Astrocyte (in vitro differentiated cells and primary cell): ENCODE measurements around the gene HMGB3. TPM values are rescaled to one million over a fixed set of nuclear protein-coding genes. Genes with fewer than 3 reads are reported as not detected.

Experiments
- DNase-seq: peaks from one replicate; pipeline ENCODE4 v3.0.0-alpha.2; 2010; ENCODE audit warnings: low read depth
- FAIRE-seq: peaks from 2 replicates; lab custom pipeline; 2011; peaks lifted over from hg19 to GRCh38; lab: Jason Lieb, UNC
- H2AFZ ChIP-seq: 2 replicates; pipeline ENCODE4 v1.6.0; 2012; ENCODE audit warnings: low read depth, low read length, inconsistent platforms
- H3K27ac ChIP-seq: 2 replicates; pipeline ENCODE4 v1.5.1; 2011; ENCODE audit warnings: low read depth, low read length, inconsistent platforms
- H3K27me3 ChIP-seq: 2 replicates; pipeline ENCODE4 v1.6.0; 2011; ENCODE audit warnings: low read length, inconsistent platforms; ENCODE audit not compliant: insufficient read depth
- H3K36me3 ChIP-seq: 2 replicates; pipeline ENCODE4 v1.5.1; 2011; ENCODE audit warnings: low read length, inconsistent platforms; ENCODE audit not compliant: insufficient read depth
- H3K4me1 ChIP-seq: 2 replicates; pipeline ENCODE4 v1.5.1; 2011; ENCODE audit warnings: low read length, inconsistent platforms; ENCODE audit not compliant: insufficient read depth
- H3K4me2 ChIP-seq: 2 replicates; pipeline ENCODE4 v1.6.0; 2012; ENCODE audit warnings: low read length, inconsistent platforms
- H3K4me3 ChIP-seq: 2 replicates; pipeline ENCODE4 v1.5.1; 2011; ENCODE audit warnings: low read depth, mild to moderate bottlenecking, low read length, inconsistent platforms; ENCODE audit not compliant: insufficient read depth
- H3K79me2 ChIP-seq: 2 replicates; pipeline ENCODE4 v1.6.0; 2012; ENCODE audit warnings: mild to moderate bottlenecking, low read length, inconsistent platforms; ENCODE audit not compliant: insufficient read depth
- H3K9ac ChIP-seq: 2 replicates; pipeline ENCODE4 v1.6.0; 2012; ENCODE audit warnings: mild to moderate bottlenecking, low read length, inconsistent platforms
- H3K9me3 ChIP-seq: 2 replicates; pipeline ENCODE4 v1.5.1; 2012; ENCODE audit warnings: low read depth, mild to moderate bottlenecking, low read length, inconsistent platforms; ENCODE audit not compliant: insufficient read depth
- H4K20me1 ChIP-seq: 2 replicates; pipeline ENCODE4 v1.6.0; 2012; ENCODE audit warnings: low read length, inconsistent platforms; ENCODE audit not compliant: insufficient read depth
- H3K27ac Mint-ChIP-seq: one replicate; pipeline ENCODE4 v1.8.0; 2021; ENCODE audit warnings: mild to moderate bottlenecking, mixed read lengths; ENCODE audit not compliant: unreplicated experiment
- H3K27me3 Mint-ChIP-seq: one replicate; pipeline ENCODE4 v1.8.0; 2021; ENCODE audit warnings: low read depth, mixed read lengths; ENCODE audit not compliant: unreplicated experiment
- H3K36me3 Mint-ChIP-seq: one replicate; pipeline ENCODE4 v1.8.0; 2021; ENCODE audit warnings: low read depth, mixed read lengths; ENCODE audit not compliant: unreplicated experiment
- H3K4me1 Mint-ChIP-seq: one replicate; pipeline ENCODE4 v1.8.0; 2021; ENCODE audit warnings: low read depth, mixed read lengths; ENCODE audit not compliant: unreplicated experiment
- H3K4me3 Mint-ChIP-seq: one replicate; pipeline ENCODE4 v1.8.0; 2021; ENCODE audit warnings: mild to moderate bottlenecking, moderate library complexity, mixed read lengths; ENCODE audit not compliant: unreplicated experiment
- H3K9me3 Mint-ChIP-seq: one replicate; pipeline ENCODE4 v1.8.0; 2021; ENCODE audit warnings: mild to moderate bottlenecking, mixed read lengths; ENCODE audit not compliant: unreplicated experiment
- EZH2 ChIP-seq: IDR thresholded peaks from 2 replicates; pipeline ENCODE4 v1.6.1; 2012; ENCODE audit warnings: mild to moderate bottlenecking, low read length, inconsistent platforms; ENCODE audit not compliant: insufficient read depth
- total RNA-seq: library from RNA; stranded (reverse); gene quantifications from 2 replicates; pipeline ENCODE4 v1.2.1, GENCODE V29; 2021
- TF ChIP-seq, protein P1 (sequence below): IDR thresholded peaks from 2 replicates; pipeline ENCODE4 v1.5.1; 2011; ENCODE audit warnings: low read depth, mild to moderate bottlenecking, inconsistent platforms, low read length, moderate library complexity; ENCODE audit not compliant: insufficient read depth

Gene HMGB3
- total RNA-seq, 1 donor from 2014 or later = 34.7 TPM

- Histone ChIP-seq H3K9ac (no peak overlapping the region), H3K27me3 (no peaks in the 10 kb centered on the region), H3K79me2 (peaks cover 8% of the 10 kb centered on the region), H3K4me2 (no peak overlapping the region), H3K4me3 (no peak overlapping the region), H3K36me3 (no peaks in the 10 kb centered on the region), H3K9me3 (no peaks in the 10 kb centered on the region), H3K4me1 (no peaks in the 10 kb centered on the region), H4K20me1 (peaks cover 5% of the 10 kb centered on the region), H3K27ac (no peak overlapping the region), H2AFZ (no peak overlapping the region)
- H3K36me3 Mint-ChIP-seq = no peaks in the 10 kb centered on the region
- TF ChIP-seq, protein P1, sequence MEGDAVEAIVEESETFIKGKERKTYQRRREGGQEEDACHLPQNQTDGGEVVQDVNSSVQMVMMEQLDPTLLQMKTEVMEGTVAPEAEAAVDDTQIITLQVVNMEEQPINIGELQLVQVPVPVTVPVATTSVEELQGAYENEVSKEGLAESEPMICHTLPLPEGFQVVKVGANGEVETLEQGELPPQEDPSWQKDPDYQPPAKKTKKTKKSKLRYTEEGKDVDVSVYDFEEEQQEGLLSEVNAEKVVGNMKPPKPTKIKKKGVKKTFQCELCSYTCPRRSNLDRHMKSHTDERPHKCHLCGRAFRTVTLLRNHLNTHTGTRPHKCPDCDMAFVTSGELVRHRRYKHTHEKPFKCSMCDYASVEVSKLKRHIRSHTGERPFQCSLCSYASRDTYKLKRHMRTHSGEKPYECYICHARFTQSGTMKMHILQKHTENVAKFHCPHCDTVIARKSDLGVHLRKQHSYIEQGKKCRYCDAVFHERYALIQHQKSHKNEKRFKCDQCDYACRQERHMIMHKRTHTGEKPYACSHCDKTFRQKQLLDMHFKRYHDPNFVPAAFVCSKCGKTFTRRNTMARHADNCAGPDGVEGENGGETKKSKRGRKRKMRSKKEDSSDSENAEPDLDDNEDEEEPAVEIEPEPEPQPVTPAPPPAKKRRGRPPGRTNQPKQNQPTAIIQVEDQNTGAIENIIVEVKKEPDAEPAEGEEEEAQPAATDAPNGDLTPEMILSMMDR = no peak
- TF ChIP-seq EZH2 = no peak
- H3K4me3 Mint-ChIP-seq = no peak overlapping the region
- H3K9me3 Mint-ChIP-seq = no peaks in the 10 kb centered on the region
- FAIRE-seq (no peak), DNase-seq (no peak)
- peaks cover 3% of the 10 kb centered on the region for H3K27me3 Mint-ChIP-seq
- H3K27ac Mint-ChIP-seq = no peak overlapping the region
- peaks cover 3% of the 10 kb centered on the region for H3K4me1 Mint-ChIP-seq
These were observed 2.9 kb upstream of the HMGB3 start for GRCh38 chrX:150980186-150980585.

DNA sequence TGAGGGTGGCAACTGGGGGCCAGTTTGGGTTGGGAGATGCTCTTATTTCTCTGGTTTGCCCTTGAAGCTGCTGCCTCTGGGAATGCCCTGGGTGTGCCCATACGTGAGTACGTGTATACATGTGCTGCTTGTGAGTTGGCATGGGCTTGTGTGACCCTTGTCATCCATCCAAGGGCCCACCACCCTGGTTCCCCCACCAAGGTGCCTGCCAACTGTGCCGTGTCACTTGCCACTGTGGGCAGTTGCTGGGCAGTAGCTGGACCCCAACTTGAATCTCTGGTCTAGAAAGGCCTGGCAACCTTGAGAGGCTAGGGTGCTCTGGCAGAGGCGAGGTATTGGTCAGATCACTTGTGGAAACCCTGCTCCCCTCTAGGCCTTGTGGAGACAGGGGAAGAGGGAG, 2.4 kb upstream of the HMGB3 start:
- Histone ChIP-seq H3K36me3 (no peaks in the 10 kb centered on the region), H3K9ac (no peak overlapping the region), H3K9me3 (no peaks in the 10 kb centered on the region), H3K27me3 (no peaks in the 10 kb centered on the region), H3K4me1 (no peaks in the 10 kb centered on the region), H3K4me2 (no peak overlapping the region), H3K4me3 (no peak overlapping the region), H3K79me2 (peaks cover 13% of the 10 kb centered on the region), H3K27ac (no peak overlapping the region), H4K20me1 (peaks cover 9% of the 10 kb centered on the region), H2AFZ (no peak overlapping the region)
- FAIRE-seq (no peak), DNase-seq (no peak)
- peaks cover 3% of the 10 kb centered on the region for H3K27me3 Mint-ChIP-seq
- no peak overlapping the region for H3K4me3 Mint-ChIP-seq
- no peaks in the 10 kb centered on the region for H3K36me3 Mint-ChIP-seq
- no peaks in the 10 kb centered on the region for H3K9me3 Mint-ChIP-seq
- TF ChIP-seq, protein P1 = no peak
- no peak for TF ChIP-seq EZH2
- H3K27ac Mint-ChIP-seq = no peak overlapping the region
- H3K4me1 Mint-ChIP-seq = peaks cover 3% of the 10 kb centered on the region

GRCh38 chrX:150982235-150982787, 824 bp upstream of the HMGB3 start:
- H3K27me3 Mint-ChIP-seq = peaks cover 3% of the 10 kb centered on the region
- Histone ChIP-seq H3K27me3 (no peaks in the 10 kb centered on the region), H3K4me1 (no peaks in the 10 kb centered on the region), H3K27ac (peak overlapping the region; percentile 12), H3K9me3 (no peaks in the 10 kb centered on the region), H3K79me2 (peaks cover 16% of the 10 kb centered on the region), H3K36me3 (peaks cover 3% of the 10 kb centered on the region), H3K4me2 (peak overlapping the region; percentile 90), H2AFZ (peak overlapping the region; percentile 75), H3K4me3 (peak overlapping the region; percentile 59), H3K9ac (peak overlapping the region; percentile 80), H4K20me1 (peaks cover 9% of the 10 kb centered on the region)
- H3K36me3 Mint-ChIP-seq = no peaks in the 10 kb centered on the region
- peak overlapping the region; percentile 77 for H3K27ac Mint-ChIP-seq
- no peak for FAIRE-seq
- H3K4me3 Mint-ChIP-seq = peak overlapping the region; percentile 77
- DNase-seq = no peak
- TF ChIP-seq, protein P1 = no peak
- TF ChIP-seq EZH2 = no peak
- peaks cover 3% of the 10 kb centered on the region for H3K4me1 Mint-ChIP-seq
- H3K9me3 Mint-ChIP-seq = no peaks in the 10 kb centered on the region
